GM23248 (cell line): ENCODE measurements around the gene MEGF9. TPM values are rescaled to one million over a fixed set of nuclear protein-coding genes. Genes with fewer than 3 reads are reported as not detected.

ENCODE experiments used
- DNase-seq: peaks from one replicate; pipeline ENCODE4 v3.0.0-alpha.2; 2015
- H2AFZ ChIP-seq: fragments of 200-600 bp; sonication (generic); 2 replicates; pipeline ENCODE4 v1.6.1; 2016; ENCODE audit warnings: antibody characterized with exemption
- H3F3A ChIP-seq: fragments of 200-600 bp; sonication (generic); 2 replicates; pipeline ENCODE4 v1.6.1; 2016; ENCODE audit warnings: mild to moderate bottlenecking, antibody characterized with exemption, mixed run types; ENCODE audit not compliant: insufficient read depth
- H3K27ac ChIP-seq: fragments of 200-600 bp; sonication (generic); 2 replicates; pipeline ENCODE4 v1.5.1; 2016; ENCODE audit warnings: mild to moderate bottlenecking
- H3K27me3 ChIP-seq: fragments of 200-600 bp; sonication (generic); replicated peaks from 2 replicates; pipeline ENCODE4 v1.6.1; 2016; ENCODE audit warnings: mild to moderate bottlenecking; ENCODE audit not compliant: insufficient read depth
- H3K36me3 ChIP-seq: fragments of 200-600 bp; sonication (generic); 2 replicates; pipeline ENCODE4 v1.6.1; 2016; ENCODE audit warnings: low read depth, mild to moderate bottlenecking
- H3K4me1 ChIP-seq: fragments of 200-600 bp; sonication (generic); 2 replicates; pipeline ENCODE4 v1.6.1; 2016; ENCODE audit warnings: mild to moderate bottlenecking; ENCODE audit not compliant: insufficient read depth
- H3K4me2 ChIP-seq: fragments of 200-600 bp; sonication (generic); one replicate; pipeline ENCODE4 v1.6.1; 2016; ENCODE audit warnings: mild to moderate bottlenecking; ENCODE audit not compliant: unreplicated experiment
- H3K4me3 ChIP-seq: fragments of 200-600 bp; sonication (generic); 2 replicates; pipeline ENCODE4 v1.5.1; 2016; ENCODE audit warnings: mild to moderate bottlenecking
- H3K79me2 ChIP-seq: fragments of 200-600 bp; sonication (generic); 2 replicates; pipeline ENCODE4 v1.6.1; 2016; ENCODE audit warnings: mild to moderate bottlenecking; ENCODE audit not compliant: insufficient read depth
- H3K9ac ChIP-seq: fragments of 200-600 bp; sonication (generic); 2 replicates; pipeline ENCODE4 v1.6.1; 2016; ENCODE audit warnings: mild to moderate bottlenecking
- H3K9me2 ChIP-seq: fragments of 200-600 bp; sonication (generic); 2 replicates; pipeline ENCODE4 v1.6.1; 2016; ENCODE audit warnings: mixed run types, mild to moderate bottlenecking, moderate library complexity; ENCODE audit not compliant: insufficient read depth
- H3K9me3 ChIP-seq: fragments of 200-600 bp; sonication (generic); one replicate; pipeline ENCODE4 v1.6.1; 2017; ENCODE audit warnings: low read depth
- H4K20me1 ChIP-seq: fragments of 200-600 bp; sonication (generic); 2 replicates; pipeline ENCODE4 v1.6.0; 2016; ENCODE audit not compliant: insufficient read depth
- EZH2 ChIP-seq: fragments of 200-600 bp; sonication (generic); IDR thresholded peaks from 2 replicates; pipeline ENCODE4 v1.6.1; 2018; ENCODE audit warnings: antibody characterized with exemption, mild to moderate bottlenecking; ENCODE audit not compliant: insufficient read depth, poor library complexity, severe bottlenecking
- EZH2phosphoT487 ChIP-seq: fragments of 200-600 bp; sonication (generic); IDR thresholded peaks from 2 replicates; pipeline ENCODE4 v1.6.1; 2018; ENCODE audit warnings: antibody characterized with exemption, moderate library complexity, mild to moderate bottlenecking, low read depth; ENCODE audit not compliant: insufficient read depth
- WGBS, 2 experiments: methylation state at CpG; one replicate each; pipeline ENCODE4 v1.1.6; 2015 to 2017; ENCODE audit warnings: low lambda C conversion rate in 2 of 2, low coverage in 1 of 2; ENCODE audit errors: missing lambda C conversion rate in 2 of 2; 5-methylcytosine and 5-hydroxymethylcytosine counted together
- in situ Hi-C: fragments of 300-500 bp; cut with MboI; formaldehyde crosslinking; loops from 2 replicates; pipeline ENCODE4 v1.15.0; 2020
- polyA plus RNA-seq: library from polyadenylated mRNA; unstranded; fragments of >200 nt; fragmentation: Nextera tagmentation; extraction: Ambion mirVana; gene quantifications from 2 replicates; pipeline ENCODE4 v1.2.1, GENCODE V29; 2016
- total RNA-seq: library from RNA; depleted of rRNA; stranded (reverse); fragments of >200 nt; shearing (Covaris generic); gene quantifications from 2 replicates; pipeline ENCODE4 v1.2.3, GENCODE V29; 2014; rRNA removed

MEGF9 gene
- total RNA-seq: 3.8 and 4.2 TPM in 2 replicates
- 2.1 and 2.3 TPM in 2 replicates for polyA plus RNA-seq

- Histone ChIP-seq H3K36me3 (no peaks in the 10 kb centered on the region), H4K20me1 (no peaks in the 10 kb centered on the region), H3K9me3 (no peaks in the 10 kb centered on the region), H3K9me2 (no peaks in the 10 kb centered on the region), H3K4me1 (peaks cover 14% of the 10 kb centered on the region), H3K9ac (peak within 1 kb of the TSS; percentile 78), H3F3A (peaks cover 21% of the 10 kb centered on the region), H3K27ac (peak within 1 kb of the TSS; percentile 50), H3K4me3 (peak within 1 kb of the TSS; percentile 81), H3K27me3 (no peaks in the 10 kb centered on the region), H3K79me2 (no peaks in the 10 kb centered on the region), H3K4me2 (peak within 1 kb of the TSS; percentile 74), H2AFZ (peak within 1 kb of the TSS; percentile 94)
- TF ChIP-seq EZH2phosphoT487 (no peak), EZH2 (no peak)
- WGBS, 2 experiments: 1% methylated on average over 58 to 82 of the region's 102 CpGs
- peak; percentile 99 for DNase-seq
- in situ Hi-C loops: no loop called here
These were observed at the start of gene MEGF9 for GRCh38 chr9:120714088-120714845. Gene MEGF9 (minus strand): TSS chr9:120714470. CDS start chr9:120714358, 112 bp downstream.

- 91 to 95% methylated on average over 2 of the region's 2 CpGs for WGBS, 2 experiments
- no peak overlapping the region for H3K9ac ChIP-seq
- peaks cover 32% of the 10 kb centered on the region for H3K36me3 ChIP-seq
- H3K9me2 ChIP-seq: no peaks in the 10 kb centered on the region
- TF ChIP-seq EZH2 (no peak), EZH2phosphoT487 (no peak)
- H3K27me3 ChIP-seq: no peaks in the 10 kb centered on the region
- no peaks in the 10 kb centered on the region for H3K79me2 ChIP-seq
- no peak overlapping the region for H3K27ac ChIP-seq
- no peaks in the 10 kb centered on the region for H3K4me1 ChIP-seq
- H3K9me3 ChIP-seq: no peaks in the 10 kb centered on the region
- no peaks in the 10 kb centered on the region for H4K20me1 ChIP-seq
- in situ Hi-C loops: no loop called here
- H3K4me3 ChIP-seq: no peak overlapping the region
- DNase-seq: no peak
- peaks cover 31% of the 10 kb centered on the region for H3F3A ChIP-seq
- H2AFZ ChIP-seq: no peak overlapping the region
- H3K4me2 ChIP-seq: no peak overlapping the region
These were observed 46.7 kb upstream of the MEGF9 start for GRCh38 chr9:120761006-120761405.

- Histone ChIP-seq H2AFZ (no peak overlapping the region), H3K4me3 (no peak overlapping the region), H3K27ac (no peak overlapping the region), H4K20me1 (no peaks in the 10 kb centered on the region), H3K4me1 (no peaks in the 10 kb centered on the region), H3K27me3 (no peaks in the 10 kb centered on the region), H3K9ac (no peak overlapping the region), H3K9me2 (no peaks in the 10 kb centered on the region), H3K9me3 (no peaks in the 10 kb centered on the region), H3K79me2 (no peaks in the 10 kb centered on the region), H3K36me3 (peaks cover 28% of the 10 kb centered on the region), H3F3A (peaks cover 31% of the 10 kb centered on the region), H3K4me2 (no peak overlapping the region)
- WGBS, 2 experiments: 97 to 98% methylated on average over 9 of the region's 9 CpGs
- in situ Hi-C loops: loop anchor here (10.0 kb wide), 1 partner anchor 305 kb away; no protein-coding TSS in a partner anchor
- no peak for TF ChIP-seq EZH2
- TF ChIP-seq EZH2phosphoT487: no peak
- no peak for DNase-seq
These were observed 45.6 kb upstream of the MEGF9 start for GRCh38 chr9:120759755-120760400.

- no peak overlapping the region for H2AFZ ChIP-seq
- peaks cover 31% of the 10 kb centered on the region for H3F3A ChIP-seq
- peaks cover 26% of the 10 kb centered on the region for H3K36me3 ChIP-seq
- no peaks in the 10 kb centered on the region for H3K9me3 ChIP-seq
- H3K27me3 ChIP-seq: no peaks in the 10 kb centered on the region
- H3K79me2 ChIP-seq: no peaks in the 10 kb centered on the region
- H3K4me1 ChIP-seq: no peaks in the 10 kb centered on the region
- H3K9ac ChIP-seq: no peak overlapping the region
- 82 to 85% methylated on average over 3 of the region's 3 CpGs for WGBS, 2 experiments
- H3K9me2 ChIP-seq: no peaks in the 10 kb centered on the region
- H4K20me1 ChIP-seq: no peaks in the 10 kb centered on the region
- no peak overlapping the region for H3K27ac ChIP-seq
- in situ Hi-C loops: loop anchor here (10.0 kb wide), 1 partner anchor 306 kb away; no protein-coding TSS in a partner anchor
- no peak for DNase-seq
- no peak overlapping the region for H3K4me2 ChIP-seq
- H3K4me3 ChIP-seq: no peak overlapping the region
- TF ChIP-seq EZH2 (no peak), EZH2phosphoT487 (no peak)
These were observed 44.3 kb upstream of the MEGF9 start for GRCh38 chr9:120758544-120758943.
